NCI-H146 treated with DMSO at 0.1 percent for 48 hours (cell line): ENCODE results near the gene SAMD8.
A peak's percentile ranks its signal among the peaks of the same experiment; 100 is the strongest.
"Not testable (repeated sequence)": the region's sequence is repeated elsewhere in the genome, so short reads cannot be mapped to it uniquely, and the experiment has no call there.

Source experiments
- DNase-seq: peaks from one replicate; lab custom pipeline; 2025; ENCODE audit not compliant: unreplicated experiment; lab: John Stamatoyannopoulos, UW

SAMD8 gene

DNA sequence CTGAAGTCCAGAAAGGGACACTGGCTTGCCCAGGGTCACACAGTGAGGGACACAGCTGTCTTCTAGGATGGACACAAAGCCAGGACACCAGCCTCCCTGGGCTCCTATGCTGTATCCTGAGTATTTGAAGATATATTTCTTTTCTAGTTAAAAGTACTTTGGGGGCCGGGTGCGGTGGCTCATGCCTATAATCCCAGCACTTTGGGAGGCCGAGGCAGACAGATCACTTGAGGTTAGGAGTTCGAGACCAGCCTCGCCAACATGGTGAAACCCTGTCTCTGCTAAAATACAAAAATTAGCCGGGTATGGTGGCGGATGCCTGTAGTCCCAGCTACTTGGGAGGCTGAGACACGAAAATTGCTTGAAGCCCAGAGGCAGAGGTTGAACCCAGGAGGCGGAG is 4.6 kb upstream of the SAMD8 start:
- DNase-seq, result not testable (repeated sequence)

DNA sequence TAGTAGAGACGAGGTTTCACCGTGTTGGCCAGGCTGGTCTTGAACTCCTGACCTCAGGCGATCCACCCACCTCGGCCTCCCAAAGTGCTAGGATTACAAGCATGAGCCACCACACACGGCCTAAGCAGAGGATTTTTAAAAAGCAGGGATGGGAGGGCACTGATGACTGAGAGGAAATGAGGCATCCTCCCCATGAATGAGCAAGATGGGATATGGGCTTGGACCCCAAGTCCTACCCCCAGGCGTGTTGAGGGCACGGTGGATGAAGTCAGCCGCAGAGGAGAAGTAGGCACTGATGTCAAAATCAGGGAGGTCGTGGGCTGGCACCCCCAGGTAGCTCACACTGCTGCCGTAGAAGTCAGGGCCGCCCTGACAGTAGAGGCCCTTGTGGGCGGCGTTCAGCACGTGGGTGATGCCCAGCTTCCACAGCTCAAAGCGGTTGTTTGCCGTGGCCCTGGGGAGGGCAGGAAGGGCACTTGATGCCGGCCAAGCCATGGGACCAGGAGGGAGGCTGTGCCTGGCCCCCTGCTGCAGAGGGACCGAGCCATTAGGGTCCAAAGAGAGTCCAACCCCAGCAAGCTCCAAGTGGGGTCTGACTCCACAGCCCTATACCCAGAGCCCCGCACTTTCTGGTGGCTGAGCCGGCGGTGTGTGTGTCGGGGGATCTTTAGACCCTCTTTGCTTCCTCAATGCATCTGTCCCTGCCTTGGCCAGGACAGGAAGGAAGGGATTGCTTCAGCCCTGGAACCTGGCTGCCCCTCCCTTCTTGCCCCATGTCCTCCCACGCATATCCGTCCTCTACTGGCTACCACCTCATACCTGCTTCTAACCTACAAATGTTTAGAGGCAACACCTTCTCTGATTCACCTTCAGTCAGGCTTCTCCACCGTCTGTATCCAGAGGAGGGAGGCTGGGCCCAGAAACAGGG is 3.4 kb upstream of the SAMD8 start:
- DNase-seq, result no peak

DNA sequence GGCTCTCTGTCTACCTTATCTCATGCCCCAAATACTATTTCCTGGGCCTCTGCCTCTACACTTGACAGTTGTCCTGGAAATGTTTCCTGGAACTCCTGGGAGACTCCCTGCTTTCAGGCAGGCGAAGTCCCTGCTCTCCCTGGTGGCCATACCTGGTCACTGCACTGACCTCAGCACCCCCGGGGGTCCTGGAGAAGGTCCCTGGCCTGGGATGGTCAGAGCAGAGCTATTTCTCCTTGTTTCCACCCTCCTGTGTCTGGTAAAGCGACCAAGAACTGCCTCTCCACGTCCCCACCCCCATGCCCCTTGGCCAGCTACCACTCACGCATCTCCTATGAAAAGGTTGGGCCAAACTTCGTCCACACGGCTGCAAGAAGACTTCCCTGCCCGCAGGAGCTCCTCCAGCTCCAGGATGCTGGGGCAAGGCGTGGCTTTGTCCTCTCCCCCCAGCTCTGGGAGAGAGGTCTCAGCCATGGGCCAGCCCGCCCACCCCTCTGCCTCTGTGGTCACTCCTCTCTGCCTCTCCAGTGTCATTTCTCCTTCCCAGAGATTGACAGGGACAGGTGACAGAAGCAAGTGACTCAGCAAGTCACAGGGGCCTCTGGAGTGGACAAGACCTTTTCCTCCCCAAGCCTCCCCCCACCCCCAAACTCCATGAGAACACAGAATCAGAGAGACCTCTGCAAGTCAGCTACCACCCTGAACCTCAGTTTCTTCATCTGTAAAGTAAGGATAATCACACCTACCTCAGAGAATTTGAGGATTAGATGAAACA is 2.6 kb upstream of the SAMD8 start:
- DNase-seq, result no peak

DNA sequence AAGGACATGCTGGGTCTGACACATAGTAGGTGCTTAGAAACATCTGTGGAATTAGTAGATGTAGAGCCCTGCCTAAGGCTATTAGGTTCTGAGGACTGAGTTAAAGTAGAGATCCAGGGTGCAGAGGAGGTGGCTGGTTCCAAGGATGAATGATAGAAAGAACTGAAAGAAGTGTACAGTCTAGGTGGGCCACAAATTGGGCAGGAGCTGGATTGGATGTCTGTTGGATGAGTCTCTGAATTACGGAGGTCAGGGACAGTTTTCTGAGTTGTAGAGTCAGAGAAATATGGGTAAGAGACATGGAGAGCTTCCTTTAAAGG is 2.0 kb upstream of the SAMD8 start:
- DNase-seq, result no peak

DNA sequence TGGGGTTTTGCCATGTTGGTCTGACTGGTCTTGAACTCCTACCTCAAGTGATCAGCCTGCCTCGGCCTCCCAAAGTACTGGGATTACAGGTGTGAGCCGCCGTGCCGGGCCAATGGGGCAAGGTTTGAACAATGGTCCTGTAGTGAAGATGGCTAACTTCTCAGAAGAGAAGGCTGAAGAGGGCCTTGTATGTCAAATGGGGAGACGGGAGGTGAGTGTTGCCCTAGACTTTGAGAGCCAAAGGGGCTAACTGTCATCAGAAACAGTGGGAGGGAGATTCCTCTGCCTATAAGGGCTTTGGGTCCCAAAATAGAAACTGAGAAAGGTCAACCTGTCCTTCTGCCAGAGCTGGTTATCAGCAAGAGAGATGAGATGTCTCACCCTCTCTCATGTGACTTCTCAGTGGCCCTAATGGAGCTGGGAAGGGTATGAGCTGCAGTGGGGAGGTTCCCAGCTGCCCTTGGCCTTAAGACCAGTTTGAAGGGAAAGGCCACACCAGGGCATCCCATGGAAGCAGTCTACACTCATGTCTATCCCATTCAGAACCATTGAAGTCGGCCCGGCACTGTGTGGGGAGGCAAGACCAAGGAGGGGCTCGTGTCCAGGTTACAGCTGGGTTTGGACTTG is 1.3 kb upstream of the SAMD8 start:
- DNase-seq, result no peak

DNA sequence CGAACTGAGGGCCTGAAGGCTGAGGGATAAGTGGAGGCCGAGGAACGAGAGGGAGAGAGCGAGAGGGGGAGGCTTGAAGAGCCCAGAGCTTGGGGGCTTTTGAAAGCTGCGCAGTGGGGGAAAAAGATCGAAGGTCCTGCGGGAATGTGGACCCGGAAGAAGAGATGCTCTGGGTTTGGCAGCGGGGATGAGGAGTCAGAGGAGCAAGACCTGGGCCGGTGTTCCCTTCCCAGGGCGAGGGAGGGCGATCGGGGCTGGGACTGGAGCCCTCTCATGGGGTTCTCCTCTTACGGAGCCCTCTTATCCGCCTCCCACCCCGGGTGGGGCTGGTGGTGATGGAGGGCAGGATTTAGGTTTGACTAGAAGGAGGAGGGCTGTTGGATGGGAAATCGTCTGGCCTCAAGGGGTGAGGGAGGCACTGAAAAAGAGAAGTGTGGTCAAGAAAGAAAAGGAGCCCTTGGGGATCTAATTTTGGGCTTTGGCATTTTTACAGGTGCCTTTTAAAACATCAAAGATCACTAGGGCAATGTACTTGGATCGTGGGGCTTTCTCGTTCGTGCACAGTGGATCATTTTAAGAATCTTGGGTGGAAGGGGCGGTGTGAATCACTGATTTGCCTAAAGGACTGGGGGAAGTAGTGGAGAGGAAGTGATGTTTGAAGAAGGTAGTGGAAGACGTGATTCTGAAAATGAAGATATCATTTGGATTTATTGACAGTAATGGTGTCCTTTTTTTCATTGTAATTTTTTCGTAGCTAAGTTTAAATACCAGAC is 637 bp downstream of the SAMD8 start:
- DNase-seq, result peak; percentile 48

DNA sequence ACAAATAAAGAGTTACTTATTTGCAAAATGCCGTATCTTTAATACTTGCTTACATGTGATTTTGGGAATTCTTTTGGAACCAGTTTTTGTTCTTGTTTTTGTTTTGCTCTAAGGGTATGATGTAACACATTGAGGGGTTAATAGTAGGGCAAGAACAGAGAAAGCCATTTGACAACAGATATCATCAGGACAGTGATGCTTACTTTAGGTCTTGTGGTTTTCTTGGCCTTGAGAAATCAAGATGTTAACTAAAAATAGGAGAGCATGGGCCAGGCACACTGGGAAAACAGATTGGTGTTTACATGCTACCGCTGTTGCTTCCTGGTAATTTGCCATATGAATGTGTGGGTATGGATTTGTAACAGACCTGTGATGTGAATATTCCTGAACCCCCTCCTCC is 3.7 kb downstream of the SAMD8 start:
- no peak for DNase-seq

DNA sequence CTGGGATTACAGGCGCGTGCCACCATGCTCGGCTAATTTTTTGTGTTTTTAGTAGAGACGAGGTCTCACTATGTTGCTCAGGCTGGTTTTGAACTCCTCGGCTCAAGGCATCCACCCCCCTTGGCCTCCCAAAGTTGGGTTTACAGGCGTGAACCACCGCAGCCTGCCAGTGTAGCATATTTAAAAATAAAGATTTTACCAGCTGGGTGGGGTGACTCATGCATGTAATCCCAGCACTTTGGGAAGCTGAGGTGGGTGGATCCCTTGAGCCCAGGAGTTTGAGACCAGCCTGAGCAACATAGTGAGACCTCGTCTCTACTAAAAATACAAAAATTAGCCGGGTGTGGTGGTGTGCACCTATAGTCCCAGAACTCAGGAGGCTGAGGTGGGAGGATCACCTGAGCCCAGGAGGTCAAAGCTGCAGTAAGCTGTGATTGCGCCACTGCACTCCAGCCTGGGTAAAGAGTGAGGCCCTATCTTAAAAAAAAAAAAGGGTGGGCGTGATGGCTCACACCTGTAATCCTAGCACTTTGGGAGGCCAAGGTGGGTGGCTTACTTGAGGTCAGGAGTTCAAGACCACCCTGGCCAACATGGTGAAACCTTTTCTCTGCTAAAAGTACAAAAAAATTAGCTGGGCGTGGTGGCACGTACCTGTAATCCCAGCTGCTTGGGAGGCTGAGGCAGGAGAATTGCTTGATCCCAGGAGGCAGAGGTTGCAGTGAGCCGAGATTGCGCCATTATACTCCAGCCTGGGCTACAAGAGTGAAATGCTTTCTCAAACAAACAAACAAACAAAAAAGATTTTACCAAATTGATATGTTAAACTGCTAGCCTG is 5.7 kb downstream of the SAMD8 start:
- not testable (repeated sequence) for DNase-seq

DNA sequence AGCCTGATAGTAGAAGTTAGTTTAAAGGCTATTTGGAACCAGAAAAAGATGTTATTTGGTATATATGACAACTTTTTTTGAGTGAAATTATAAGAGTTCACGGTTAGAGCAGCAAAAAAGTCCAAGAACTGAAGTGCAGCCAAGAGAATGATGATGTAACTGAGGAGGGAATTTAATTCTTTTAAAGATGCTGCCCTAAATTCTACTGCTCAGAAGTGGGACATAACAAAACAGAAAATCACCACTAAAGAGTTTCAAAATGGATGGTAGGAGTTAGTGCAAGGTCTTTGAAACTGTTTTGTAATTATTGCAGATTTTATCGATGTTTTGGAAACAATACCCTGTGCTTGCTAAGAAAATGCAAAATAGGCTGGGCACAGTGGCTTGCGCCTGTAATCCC is 6.5 kb downstream of the SAMD8 start:
- DNase-seq, result no peak

DNA sequence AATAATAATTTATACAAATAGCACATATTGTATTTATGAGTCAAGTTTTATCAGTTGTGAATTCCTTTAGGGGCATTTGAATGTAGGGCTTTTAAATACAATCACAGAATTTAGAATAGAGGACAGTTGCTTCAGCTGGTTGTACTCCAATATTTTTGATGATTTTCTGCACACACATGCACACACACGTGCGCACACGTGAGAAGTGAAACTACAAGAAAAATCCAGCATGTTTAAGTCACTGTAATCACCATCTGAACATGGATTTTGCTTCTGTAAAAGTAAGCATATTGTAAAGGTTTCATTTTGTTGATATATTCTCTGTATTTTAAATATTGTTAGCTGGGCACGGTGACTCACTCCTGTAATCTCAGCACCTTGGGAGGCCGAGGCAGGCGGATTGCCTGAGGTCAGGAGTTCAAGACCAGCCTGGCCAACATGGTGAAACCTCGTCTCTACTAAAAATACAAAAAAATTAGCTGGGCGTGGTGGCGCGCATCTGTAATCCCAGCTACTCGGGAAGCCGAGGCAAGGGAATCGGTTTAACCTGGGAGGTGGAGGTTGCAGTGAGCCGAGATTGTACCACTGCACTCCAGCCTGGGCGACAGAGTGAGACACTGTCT is 8.1 kb downstream of the SAMD8 start:
- not testable (repeated sequence) for DNase-seq

DNA sequence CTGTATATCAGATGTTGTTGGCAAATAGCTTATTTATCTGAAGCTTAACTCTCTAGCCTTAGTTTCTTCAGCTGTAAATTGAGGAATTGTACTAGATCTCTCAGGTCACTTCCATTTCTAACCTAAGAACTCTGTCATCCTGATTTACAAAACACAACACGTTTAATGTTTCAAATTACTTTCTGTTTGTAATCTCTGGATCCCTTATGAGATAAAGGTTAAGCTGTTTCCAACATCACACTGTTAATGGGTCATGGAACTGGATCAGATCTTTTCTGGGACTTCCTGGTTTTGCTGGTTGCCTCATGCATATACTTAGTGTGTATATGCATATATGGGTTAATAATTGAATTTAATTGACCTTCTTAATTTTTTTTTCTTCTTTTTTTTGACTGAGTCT is 9.9 kb downstream of the SAMD8 start:
- no peak for DNase-seq

DNA sequence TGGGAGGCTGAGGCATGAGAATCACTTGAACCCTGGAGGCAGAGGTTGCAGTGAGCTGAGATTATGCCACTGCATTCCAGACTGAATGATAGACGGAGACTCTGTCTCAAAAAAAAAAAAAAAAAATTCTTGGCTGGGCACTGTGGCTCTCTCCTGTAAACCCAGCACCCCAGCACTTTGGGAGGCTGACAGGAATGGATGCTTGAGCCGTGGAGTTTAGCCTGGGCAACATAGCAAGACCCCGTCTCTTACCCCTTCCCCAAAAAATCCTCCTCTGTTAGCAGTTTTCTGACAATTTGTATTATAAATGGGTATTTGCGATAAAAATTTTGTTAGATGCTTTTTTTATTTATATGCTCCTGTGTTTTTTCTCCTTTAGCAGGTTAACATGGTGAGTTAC is 11.0 kb downstream of the SAMD8 start:
- DNase-seq, result no peak

DNA sequence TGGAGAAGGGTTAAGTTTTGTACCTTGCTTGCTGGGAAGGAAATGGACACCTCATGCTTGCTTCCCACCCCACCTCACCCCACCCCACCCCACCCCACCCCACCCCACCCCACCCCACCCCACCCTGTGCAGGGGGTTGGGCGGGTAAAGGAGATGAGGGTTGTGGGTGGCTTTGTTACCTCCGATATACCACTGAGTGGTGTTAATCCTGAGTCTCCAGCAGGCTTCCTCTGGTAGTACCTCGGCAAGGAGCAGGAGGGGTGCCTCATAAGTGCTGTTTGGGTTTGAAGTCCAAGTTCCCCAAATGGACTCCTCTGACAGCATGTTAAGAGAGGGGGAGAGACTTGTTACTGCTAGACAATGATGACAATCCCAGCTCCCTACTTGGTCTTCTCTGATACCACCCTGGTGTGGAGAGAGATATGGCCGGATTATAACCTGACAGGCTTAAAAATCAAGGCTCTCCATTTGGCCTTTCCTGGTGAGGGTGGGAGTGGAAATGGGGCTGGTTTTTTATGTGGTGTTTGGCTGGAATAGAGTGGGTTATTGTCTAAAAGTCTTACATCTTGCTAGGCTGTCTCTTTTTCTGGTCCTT is 11.7 kb downstream of the SAMD8 start:
- DNase-seq, result no peak

DNA sequence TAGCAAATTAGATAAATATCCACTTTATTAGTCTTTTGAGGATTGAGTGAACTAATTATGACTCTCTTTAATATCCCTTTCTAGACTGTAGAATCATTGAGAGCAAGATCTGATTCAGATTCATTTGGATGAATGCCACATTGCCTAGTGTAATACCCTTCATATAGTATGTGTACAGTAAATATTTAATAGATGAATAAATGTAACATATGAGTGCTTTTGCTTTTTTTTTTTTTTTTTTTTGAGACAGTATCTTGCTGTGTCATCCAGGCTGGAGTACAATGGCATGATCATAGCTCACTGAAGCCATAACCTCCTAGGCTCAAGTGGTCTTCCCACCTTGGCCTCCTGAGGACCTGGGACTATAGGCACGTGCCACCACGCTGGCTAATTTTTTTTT is 14.8 kb downstream of the SAMD8 start:
- no peak for DNase-seq

DNA sequence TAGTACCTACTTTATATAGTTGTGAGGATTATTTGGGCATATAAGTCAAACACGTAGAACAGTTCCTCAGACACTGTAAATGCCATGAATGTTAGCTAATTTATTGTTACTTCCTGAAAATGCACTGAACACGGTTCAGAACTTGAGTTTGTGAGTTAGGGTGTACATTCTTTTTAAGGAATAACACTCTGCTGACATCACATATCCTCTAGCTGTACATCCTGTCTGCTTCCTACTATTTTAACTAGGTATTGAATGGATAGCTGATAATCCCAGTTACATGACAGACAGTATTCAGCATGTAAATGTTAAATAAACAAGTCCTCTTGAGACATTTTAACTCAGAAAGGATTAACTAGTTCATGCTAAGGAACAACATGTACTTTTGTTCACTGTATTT is 16.0 kb downstream of the SAMD8 start:
- DNase-seq, result no peak

DNA sequence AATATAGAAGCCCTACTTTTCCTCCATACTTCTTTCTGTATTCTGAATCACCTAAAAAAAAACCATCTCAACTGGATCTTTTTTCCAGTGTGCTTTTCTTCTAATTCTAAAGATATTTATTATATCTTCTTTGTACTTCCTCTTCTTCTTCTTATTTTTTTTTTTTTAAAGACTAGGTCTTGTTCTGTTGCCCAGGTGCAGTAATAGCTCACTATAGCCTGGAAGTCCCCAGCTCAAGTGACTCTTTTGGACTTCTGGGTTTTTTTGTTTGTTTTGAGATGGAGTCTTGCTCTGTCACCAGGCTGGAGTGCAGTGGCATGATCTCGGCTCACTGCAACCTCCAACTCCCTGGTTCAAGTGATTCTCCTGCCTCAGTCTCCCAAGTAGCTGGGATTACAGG is 17.5 kb downstream of the SAMD8 start:
- not testable (repeated sequence) for DNase-seq

DNA sequence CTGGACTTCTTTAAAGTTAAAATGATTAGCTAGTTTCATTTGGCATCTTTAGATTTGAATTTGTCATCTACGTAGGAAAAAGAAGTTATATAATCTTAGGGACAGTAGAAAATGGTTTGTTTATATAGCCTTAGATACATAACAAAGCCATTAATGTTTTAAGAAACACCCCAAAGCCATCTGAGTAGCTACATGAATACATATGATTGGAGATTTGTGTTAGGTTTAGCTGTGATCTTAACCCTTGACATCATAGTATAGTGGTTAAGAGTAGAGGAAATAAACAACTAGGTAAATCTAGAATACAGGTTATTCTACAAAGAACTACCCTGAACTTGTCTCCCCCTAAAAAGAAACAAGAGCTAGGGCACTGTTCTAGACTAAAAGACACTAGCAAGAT is 18.1 kb downstream of the SAMD8 start:
- no peak for DNase-seq

DNA sequence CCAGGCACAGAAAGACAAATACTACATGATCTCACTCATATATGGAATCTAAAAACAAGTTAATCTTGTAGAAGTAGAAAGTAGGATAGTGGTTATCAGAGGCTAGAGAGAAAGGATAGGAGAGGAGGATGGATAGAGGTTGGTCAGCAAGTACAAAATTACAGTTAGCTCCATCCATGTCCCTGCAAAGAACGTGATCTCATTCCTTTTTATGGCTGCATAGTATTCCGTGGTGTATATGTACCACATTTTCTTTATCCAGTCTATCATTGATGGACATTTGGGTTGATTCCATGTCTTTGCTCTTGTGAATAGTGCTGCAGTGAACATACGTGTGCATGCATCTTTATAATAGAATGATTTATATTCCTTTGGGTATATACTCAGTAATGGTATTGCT is 22.2 kb downstream of the SAMD8 start:
- DNase-seq, result not testable (repeated sequence)

DNA sequence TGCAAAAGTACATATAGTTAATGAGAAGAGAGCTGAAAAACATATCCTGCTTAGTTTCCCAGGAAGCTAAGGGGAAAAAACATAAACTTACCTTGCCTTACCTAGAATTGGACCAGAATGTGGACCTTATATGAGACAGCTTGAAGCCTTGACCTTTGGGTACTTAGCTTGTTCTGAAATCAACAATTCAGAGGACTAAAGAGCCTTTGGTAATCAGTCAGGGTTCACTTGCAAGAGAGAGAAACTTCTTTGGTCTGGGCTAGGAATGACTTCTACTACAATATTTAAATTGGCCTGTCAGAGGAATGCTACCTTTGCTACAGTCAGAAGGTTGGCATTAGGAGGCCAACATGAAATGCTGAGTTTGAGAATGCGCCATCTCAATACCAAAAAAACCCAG is 24.9 kb downstream of the SAMD8 start:
- DNase-seq, result no peak
